Muscle of back (tissue), 11 donors: ENCODE measurements around the gene CRB2. TPM values are rescaled to one million over a fixed set of nuclear protein-coding genes. Genes with fewer than 3 reads are reported as not detected.
"Not testable (repeated sequence)": the region's sequence is repeated elsewhere in the genome, so short reads cannot be mapped to it uniquely, and the experiment has no call there.

Experiments
- DNase-seq, 3 donors: peaks; one replicate each; pipeline versions ENCODE4 v3.0.0 to v3.0.0-alpha.2; 2013
- polyA plus RNA-seq, 10 donors: library from polyadenylated mRNA; unstranded; fragments of 120-200 nt; gene quantifications; one replicate each; pipeline ENCODE4 v1.2.1, GENCODE V29; 2013; ENCODE audit not compliant: insufficient read length in 10 of 10

The CRB2 gene
- polyA plus RNA-seq, 10 donors: 0.04 to 0.13 (median 0.10) TPM

- DNase-seq: no peak
These were observed 25.1 kb downstream of the CRB2 start for GRCh38 chr9:123380852-123381705.

- DNase-seq: no peak
These were observed 26.9 kb downstream of the CRB2 start for GRCh38 chr9:123382653-123383511.

GRCh38 chr9:123383512-123384170 lies 27.6 kb downstream of the CRB2 start:
- no peak for DNase-seq

GRCh38 chr9:123387686-123388085 lies 31.7 kb downstream of the CRB2 start:
- DNase-seq: no peak

- DNase-seq: no peak
These were observed 33.1 kb downstream of the CRB2 start for GRCh38 chr9:123389070-123389469.

GRCh38 chr9:123389698-123390097 lies 33.7 kb downstream of the CRB2 start:
- no peak for DNase-seq

- no peak for DNase-seq
These were observed 34.5 kb downstream of the CRB2 start for GRCh38 chr9:123390337-123391135.

- DNase-seq: no peak
These were observed 35.2 kb downstream of the CRB2 start for GRCh38 chr9:123391233-123391632.

GRCh38 chr9:123391946-123392345 lies 35.9 kb downstream of the CRB2 start:
- DNase-seq: no peak

- no peak for DNase-seq
These were observed 36.8 kb downstream of the CRB2 start for GRCh38 chr9:123392802-123393201.

GRCh38 chr9:123394291-123395235 lies 38.6 kb downstream of the CRB2 start:
- DNase-seq: no peak

- DNase-seq: peak; percentile 29 to 57 (median 44)
These were observed 39.3 kb downstream of the CRB2 start for GRCh38 chr9:123395276-123395688.

GRCh38 chr9:123395689-123396511 lies 39.9 kb downstream of the CRB2 start:
- DNase-seq: peak in 1 of 3 donors; percentile 36

- no peak for DNase-seq
These were observed 42.0 kb downstream of the CRB2 start for GRCh38 chr9:123397975-123398374.

GRCh38 chr9:123398938-123399337 lies 42.9 kb downstream of the CRB2 start:
- DNase-seq: not testable (repeated sequence)

- no peak for DNase-seq
These were observed 43.9 kb downstream of the CRB2 start for GRCh38 chr9:123399803-123400378.

- peak in 1 of 3 donors; percentile 24 for DNase-seq
These were observed 45.0 kb downstream of the CRB2 start for GRCh38 chr9:123400926-123401503.

GRCh38 chr9:123401879-123402513 lies 46.0 kb downstream of the CRB2 start:
- peak; percentile 30 to 77 (median 53) for DNase-seq
